Measurements from ENCODE around the gene FOXB1. TPM values are rescaled to one million over a fixed set of nuclear protein-coding genes. Genes with fewer than 3 reads are reported as not detected.

FOXB1 gene
- total and polyA plus RNA-seq, 2 donors, result 0.05 to 0.16 TPM

GRCh38 chr15:60002528-60003218 lies 1.4 kb upstream of the FOXB1 start:
- Histone ChIP-seq H3K4me1 (ENCODE audit: control insufficient read depth in 2 of 2, insufficient read depth in 2 of 2, low read length in 2 of 2) (peaks cover 23 to 30% of the 10 kb centered on the region in 2 donors), H3K27me3 (ENCODE audit: control insufficient read depth in 2 of 2, insufficient read depth in 1 of 2, low read length in 1 of 2) (peaks cover 85 to 100% of the 10 kb centered on the region in 2 donors), H3K4me3 (ENCODE audit: low read length in 2 of 2) (no peak overlapping the region), H3K9me3 (ENCODE audit: control insufficient read depth in 2 of 2, insufficient read depth in 1 of 2, low read length in 1 of 2) (peaks cover 0 to 1% of the 10 kb centered on the region in 2 donors), H3K27ac (ENCODE audit: low read depth in 1 of 2, low read length in 1 of 2) (no peak overlapping the region), H3K36me3 (ENCODE audit: control insufficient read depth in 2 of 2, insufficient read depth in 2 of 2, low read length in 1 of 2) (no peaks in the 10 kb centered on the region)
- WGBS, result 16% methylated on average over 26 of the region's 26 CpGs
- DNase-seq (ENCODE audit: low read depth in 6 of 9, low spot score in 9 of 9), result peak in 2 of 9 donors; percentile 11 to 36

GRCh38 chr15:60003243-60004008 lies 685 bp upstream of the FOXB1 start:
- peaks cover 85 to 100% of the 10 kb centered on the region in 2 donors for H3K27me3 ChIP-seq (ENCODE audit: control insufficient read depth in 2 of 2, insufficient read depth in 1 of 2, low read length in 1 of 2)
- no peaks in the 10 kb centered on the region for H3K36me3 ChIP-seq (ENCODE audit: control insufficient read depth in 2 of 2, insufficient read depth in 2 of 2, low read length in 1 of 2)
- 4% methylated on average over 24 of the region's 24 CpGs for WGBS
- peak overlapping the region in 1 of 2 donors; percentile 46 for H3K4me3 ChIP-seq (ENCODE audit: low read length in 2 of 2)
- H3K9me3 ChIP-seq (ENCODE audit: control insufficient read depth in 2 of 2, insufficient read depth in 1 of 2, low read length in 1 of 2), result peaks cover 0 to 1% of the 10 kb centered on the region in 2 donors
- peaks cover 23 to 30% of the 10 kb centered on the region in 2 donors for H3K4me1 ChIP-seq (ENCODE audit: control insufficient read depth in 2 of 2, insufficient read depth in 2 of 2, low read length in 2 of 2)
- H3K27ac ChIP-seq (ENCODE audit: low read depth in 1 of 2, low read length in 1 of 2), result no peak overlapping the region
- peak in 2 of 9 donors; percentile 33 to 61 for DNase-seq (ENCODE audit: low read depth in 6 of 9, low spot score in 9 of 9)

- Histone ChIP-seq H3K27me3 (ENCODE audit: control insufficient read depth in 2 of 2, insufficient read depth in 1 of 2, low read length in 1 of 2) (peaks cover 84 to 100% of the 10 kb centered on the region in 2 donors), H3K27ac (ENCODE audit: low read depth in 1 of 2, low read length in 1 of 2) (no peak overlapping the region), H3K9me3 (ENCODE audit: control insufficient read depth in 2 of 2, insufficient read depth in 1 of 2, low read length in 1 of 2) (peaks cover 0 to 1% of the 10 kb centered on the region in 2 donors), H3K4me3 (ENCODE audit: low read length in 2 of 2) (peak overlapping the region; percentile 32 to 46), H3K4me1 (ENCODE audit: control insufficient read depth in 2 of 2, insufficient read depth in 2 of 2, low read length in 2 of 2) (peaks cover 23 to 30% of the 10 kb centered on the region in 2 donors), H3K36me3 (ENCODE audit: control insufficient read depth in 2 of 2, insufficient read depth in 2 of 2, low read length in 1 of 2) (no peaks in the 10 kb centered on the region)
- 3% methylated on average over 44 of the region's 44 CpGs for WGBS
- peak in 2 of 9 donors; percentile 39 to 57 for DNase-seq (ENCODE audit: low read depth in 6 of 9, low spot score in 9 of 9)
Observed at GRCh38 chr15:60004846-60005351, 788 bp downstream of the FOXB1 start.

GRCh38 chr15:60005352-60006202 lies 1.5 kb downstream of the FOXB1 start:
- Histone ChIP-seq H3K36me3 (ENCODE audit: control insufficient read depth in 2 of 2, insufficient read depth in 2 of 2, low read length in 1 of 2) (no peaks in the 10 kb centered on the region), H3K27me3 (ENCODE audit: control insufficient read depth in 2 of 2, insufficient read depth in 1 of 2, low read length in 1 of 2) (peaks cover 84 to 100% of the 10 kb centered on the region in 2 donors), H3K9me3 (ENCODE audit: control insufficient read depth in 2 of 2, insufficient read depth in 1 of 2, low read length in 1 of 2) (peaks cover 0 to 1% of the 10 kb centered on the region in 2 donors), H3K4me1 (ENCODE audit: control insufficient read depth in 2 of 2, insufficient read depth in 2 of 2, low read length in 2 of 2) (peaks cover 23 to 30% of the 10 kb centered on the region in 2 donors), H3K27ac (ENCODE audit: low read depth in 1 of 2, low read length in 1 of 2) (no peak overlapping the region), H3K4me3 (ENCODE audit: low read length in 2 of 2) (peak overlapping the region; percentile 40 to 46)
- 3% methylated on average over 77 of the region's 77 CpGs for WGBS
- DNase-seq (ENCODE audit: low read depth in 6 of 9, low spot score in 9 of 9), result no peak

- H3K9me3 ChIP-seq (ENCODE audit: control insufficient read depth in 2 of 2, insufficient read depth in 1 of 2, low read length in 1 of 2), result peaks cover 0 to 1% of the 10 kb centered on the region in 2 donors
- peak in 3 of 9 donors; percentile 61 to 81 (median 64) for DNase-seq (ENCODE audit: low read depth in 6 of 9, low spot score in 9 of 9)
- H3K4me3 ChIP-seq (ENCODE audit: low read length in 2 of 2), result peak overlapping the region; percentile 40 to 46
- H3K27me3 ChIP-seq (ENCODE audit: control insufficient read depth in 2 of 2, insufficient read depth in 1 of 2, low read length in 1 of 2), result peaks cover 84 to 99% of the 10 kb centered on the region in 2 donors
- WGBS, result under 1% methylated on average over 32 of the region's 32 CpGs
- H3K4me1 ChIP-seq (ENCODE audit: control insufficient read depth in 2 of 2, insufficient read depth in 2 of 2, low read length in 2 of 2), result peaks cover 23 to 30% of the 10 kb centered on the region in 2 donors
- no peaks in the 10 kb centered on the region for H3K36me3 ChIP-seq (ENCODE audit: control insufficient read depth in 2 of 2, insufficient read depth in 2 of 2, low read length in 1 of 2)
- no peak overlapping the region for H3K27ac ChIP-seq (ENCODE audit: low read depth in 1 of 2, low read length in 1 of 2)
Observed at GRCh38 chr15:60006203-60006862, 2.2 kb downstream of the FOXB1 start.

GRCh38 chr15:60006873-60007272 lies 2.8 kb downstream of the FOXB1 start:
- no peaks in the 10 kb centered on the region for H3K36me3 ChIP-seq (ENCODE audit: control insufficient read depth in 2 of 2, insufficient read depth in 2 of 2, low read length in 1 of 2)
- peaks cover 23 to 30% of the 10 kb centered on the region in 2 donors for H3K4me1 ChIP-seq (ENCODE audit: control insufficient read depth in 2 of 2, insufficient read depth in 2 of 2, low read length in 2 of 2)
- H3K4me3 ChIP-seq (ENCODE audit: low read length in 2 of 2), result no peak overlapping the region
- H3K27me3 ChIP-seq (ENCODE audit: control insufficient read depth in 2 of 2, insufficient read depth in 1 of 2, low read length in 1 of 2), result peaks cover 83 to 99% of the 10 kb centered on the region in 2 donors
- DNase-seq (ENCODE audit: low read depth in 6 of 9, low spot score in 9 of 9), result peak in 1 of 9 donors; percentile 35
- no peak overlapping the region for H3K27ac ChIP-seq (ENCODE audit: low read depth in 1 of 2, low read length in 1 of 2)
- WGBS, result 19% methylated on average over 4 of the region's 4 CpGs
- H3K9me3 ChIP-seq (ENCODE audit: control insufficient read depth in 2 of 2, insufficient read depth in 1 of 2, low read length in 1 of 2), result peaks cover 0 to under 1% of the 10 kb centered on the region in 2 donors

- H3K36me3 ChIP-seq (ENCODE audit: control insufficient read depth in 2 of 2, insufficient read depth in 2 of 2, low read length in 1 of 2), result no peaks in the 10 kb centered on the region
- H3K27ac ChIP-seq (ENCODE audit: low read depth in 1 of 2, low read length in 1 of 2), result no peak overlapping the region
- H3K27me3 ChIP-seq (ENCODE audit: control insufficient read depth in 2 of 2, insufficient read depth in 1 of 2, low read length in 1 of 2), result peaks cover 67 to 91% of the 10 kb centered on the region in 2 donors
- 22% methylated on average over 6 of the region's 6 CpGs for WGBS
- DNase-seq (ENCODE audit: low read depth in 6 of 9, low spot score in 9 of 9), result peak in 1 of 9 donors; percentile 28
- H3K4me1 ChIP-seq (ENCODE audit: control insufficient read depth in 2 of 2, insufficient read depth in 2 of 2, low read length in 2 of 2), result peaks cover 18 to 22% of the 10 kb centered on the region in 2 donors
- no peak overlapping the region for H3K4me3 ChIP-seq (ENCODE audit: low read length in 2 of 2)
- no peaks in the 10 kb centered on the region for H3K9me3 ChIP-seq (ENCODE audit: control insufficient read depth in 2 of 2, insufficient read depth in 1 of 2, low read length in 1 of 2)
Observed at GRCh38 chr15:60009124-60009960, 5.2 kb downstream of the FOXB1 start.

Measured in thymus (tissue), 11 donors.